ENCODE data around the gene ZNF333. TPM values are rescaled to one million over a fixed set of nuclear protein-coding genes. Genes with fewer than 3 reads are reported as not detected.
A peak's percentile ranks its signal among the peaks of the same experiment; 100 is the strongest.

ZNF333 gene
- polyA plus RNA-seq, 3 donors: 7.6 to 43.0 (median 9.3) TPM

DNA sequence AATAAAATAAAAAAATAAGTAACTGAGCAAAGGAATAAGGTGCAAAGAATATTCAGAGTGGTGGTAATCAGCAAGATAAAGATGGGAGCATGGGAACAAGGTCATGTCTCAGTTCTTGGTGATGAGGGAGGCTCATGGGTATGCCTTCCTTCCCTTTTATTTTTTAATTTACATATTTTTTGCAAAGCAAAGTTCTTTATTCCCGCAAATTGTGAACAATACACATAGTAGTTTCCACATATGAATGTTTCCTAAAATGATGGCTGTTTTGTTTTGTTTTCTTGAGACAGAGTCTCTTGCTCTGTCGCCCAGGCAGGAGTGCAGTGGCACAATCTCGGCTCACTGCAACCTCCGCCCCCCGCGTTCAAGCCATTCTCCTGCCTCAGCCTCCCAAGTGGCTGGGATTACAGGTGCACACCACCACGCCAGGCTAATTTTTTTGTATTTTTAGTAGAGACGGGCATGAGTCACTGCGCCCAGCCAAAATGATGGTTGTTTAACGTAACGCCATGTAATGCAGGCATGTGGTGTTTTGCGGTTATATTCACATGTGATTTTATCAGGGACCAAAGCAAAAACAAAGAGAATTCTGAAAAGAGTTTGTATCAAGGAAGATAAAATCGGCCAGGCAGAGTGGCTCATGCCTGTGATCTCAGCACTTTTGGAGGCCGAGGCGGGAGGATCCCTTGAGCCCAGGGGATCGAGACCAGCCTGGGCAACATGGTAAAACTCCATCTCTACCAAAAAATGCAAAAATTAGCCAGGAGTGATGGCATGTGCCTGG is 93.0 kb downstream of the ZNF333 start:
- Histone ChIP-seq H3K4me2 (replicated peaks; ENCODE audit: extremely low read depth, low read length, poor library complexity, severe bottlenecking) (peak overlapping the region; percentile 24), H3K79me2 (ENCODE audit: insufficient read depth, low read length) (no peaks in the 10 kb centered on the region), H3K4me1 (ENCODE audit: control insufficient read depth in 1 of 2, insufficient read depth in 2 of 2, low read length in 2 of 2) (peaks cover 65 to 74% of the 10 kb centered on the region in 2 donors), H3K36me3 (replicated peaks in 1 of 2; ENCODE audit: control insufficient read depth in 1 of 2, insufficient read depth in 2 of 2, low read length in 2 of 2) (no peaks in the 10 kb centered on the region), H3K27ac (ENCODE audit: low read depth in 1 of 2, low read length in 2 of 2) (peak overlapping the region; percentile 92 to 95), H3K9ac (ENCODE audit: insufficient read depth, low read length, poor library complexity, severe bottlenecking) (peak overlapping the region; percentile 36), H3K27me3 (ENCODE audit: control insufficient read depth in 2 of 2, insufficient read depth in 2 of 2, low read length in 2 of 2) (no peaks in the 10 kb centered on the region), H3K9me3 (replicated peaks in 1 of 2; ENCODE audit: control insufficient read depth in 1 of 2, insufficient read depth in 1 of 2, low read length in 2 of 2) (no peaks in the 10 kb centered on the region), H4K20me1 (ENCODE audit: insufficient read depth, low read length) (no peaks in the 10 kb centered on the region), H3K4me3 (replicated peaks in 1 of 3; ENCODE audit: low read depth in 2 of 3, low read length in 3 of 3) (peak overlapping the region in 1 of 3 experiments; percentile 56), H2AFZ (ENCODE audit: insufficient read depth, low read depth, low read length, poor library complexity, severe bottlenecking) (no peak overlapping the region)
- Mint-ChIP-seq H3K4me3 (peak overlapping the region; percentile 39 to 75), H3K9me3 (peaks cover 0 to 5% (median 0%) of the 10 kb centered on the region in 7 donors), H3K4me1 (peaks cover 61% of the 10 kb centered on the region), H3K27me3 (ENCODE audit: low read depth in 3 of 3) (peaks cover 1 to 8% (median 6%) of the 10 kb centered on the region in 3 donors), H3K36me3 (no peaks in the 10 kb centered on the region), H3K27ac (peak overlapping the region; percentile 98 to 100 (median 99))
- 90% methylated on average over 9 of the region's 16 CpGs for WGBS (ENCODE audit: insufficient coverage)
- intact Hi-C loops (cut with micrococcal nuclease): loop anchor here in 1 of 2 donors (10.0 kb wide), 2 partner anchors 108 to 408 kb away; partner anchors contain the start of gene ADGRE3
- TF ChIP-seq, protein P1, sequence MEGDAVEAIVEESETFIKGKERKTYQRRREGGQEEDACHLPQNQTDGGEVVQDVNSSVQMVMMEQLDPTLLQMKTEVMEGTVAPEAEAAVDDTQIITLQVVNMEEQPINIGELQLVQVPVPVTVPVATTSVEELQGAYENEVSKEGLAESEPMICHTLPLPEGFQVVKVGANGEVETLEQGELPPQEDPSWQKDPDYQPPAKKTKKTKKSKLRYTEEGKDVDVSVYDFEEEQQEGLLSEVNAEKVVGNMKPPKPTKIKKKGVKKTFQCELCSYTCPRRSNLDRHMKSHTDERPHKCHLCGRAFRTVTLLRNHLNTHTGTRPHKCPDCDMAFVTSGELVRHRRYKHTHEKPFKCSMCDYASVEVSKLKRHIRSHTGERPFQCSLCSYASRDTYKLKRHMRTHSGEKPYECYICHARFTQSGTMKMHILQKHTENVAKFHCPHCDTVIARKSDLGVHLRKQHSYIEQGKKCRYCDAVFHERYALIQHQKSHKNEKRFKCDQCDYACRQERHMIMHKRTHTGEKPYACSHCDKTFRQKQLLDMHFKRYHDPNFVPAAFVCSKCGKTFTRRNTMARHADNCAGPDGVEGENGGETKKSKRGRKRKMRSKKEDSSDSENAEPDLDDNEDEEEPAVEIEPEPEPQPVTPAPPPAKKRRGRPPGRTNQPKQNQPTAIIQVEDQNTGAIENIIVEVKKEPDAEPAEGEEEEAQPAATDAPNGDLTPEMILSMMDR (IDR thresholded peaks at IDR 0.05): no peak
- no peak for DNase-seq

Other genes with a start within 250 kb of the ZNF333 start
- gene PTGER1, start 214.7 kb upstream of the ZNF333 start, polyA plus RNA-seq: not detected
- gene GIPC1, start 193.9 kb upstream of the ZNF333 start, polyA plus RNA-seq: 1 to 10 TPM; 4.0 to 6.2 (median 4.8) TPM
- 100 to 1,000 TPM in 1 of 3 donors, 10 to 100 TPM in 2; 59.3 to 107 (median 70.9) TPM for gene DNAJB1, start 171.7 kb upstream of the ZNF333 start, polyA plus RNA-seq
- gene TECR, start 160.5 kb upstream of the ZNF333 start, polyA plus RNA-seq: 10 to 100 TPM; 59.8 to 79.6 (median 76.7) TPM
- gene NDUFB7, start 118.0 kb upstream of the ZNF333 start, polyA plus RNA-seq: 100 to 1,000 TPM; 137 to 313 (median 204) TPM
- 1 to 10 TPM in 2 of 3 donors, under 1 TPM in 1; 0.62 to 3.4 (median 2.6) TPM for gene CLEC17A, start 107.0 kb upstream of the ZNF333 start, polyA plus RNA-seq
- 10 to 100 TPM; 27.3 to 92.0 (median 28.3) TPM for gene ADGRE3, start 15.2 kb upstream of the ZNF333 start, polyA plus RNA-seq
- 10 to 100 TPM; 13.1 to 91.1 (median 47.6) TPM for gene ADGRE2, start 88.5 kb downstream of the ZNF333 start, polyA plus RNA-seq
- not detected for gene OR7A5, start 145.1 kb downstream of the ZNF333 start, polyA plus RNA-seq
- under 1 TPM in 2 of 3 donors, not detected in 1; 0.02 to 0.15 TPM for gene OR7C1, start 145.1 kb downstream of the ZNF333 start, polyA plus RNA-seq
- gene OR7A10, start 158.9 kb downstream of the ZNF333 start, polyA plus RNA-seq: not detected
- not detected for gene OR7A17, start 196.1 kb downstream of the ZNF333 start, polyA plus RNA-seq